B cell (primary cell): ENCODE results near the gene LRRK2. TPM values are rescaled to one million over a fixed set of nuclear protein-coding genes. Genes with fewer than 3 reads are reported as not detected.

Source experiments
- ATAC-seq: fragments of 200-7000 bp; cut with Tn5 transposase; one replicate; pipeline ENCODE4 v1.10.0; 2021; ENCODE audit warnings: low read depth, mild to moderate bottlenecking, moderate number of reproducible peaks, moderate library complexity
- CTCF ChIA-PET: fragments of 350-600 bp; sonication (Branson Sonifier 250); formaldehyde crosslinking; loops from one replicate; lab custom pipeline; 2021; ENCODE audit warnings: antibody characterized with exemption, inconsistent platforms; lab: Charles Lee
- POLR2A ChIA-PET: fragments of 350-600 bp; sonication (Branson Sonifier 250); formaldehyde crosslinking; loops from one replicate; lab custom pipeline; 2021; ENCODE audit warnings: antibody characterized with exemption; lab: Charles Lee
- DNase-seq: peaks from one replicate; pipeline ENCODE4 v3.0.0; 2013
- H2AFZ ChIP-seq: 2 replicates; pipeline ENCODE4 v1.6.1; 2012; ENCODE audit warnings: mild to moderate bottlenecking, low read depth, low read length; ENCODE audit not compliant: insufficient read depth, poor library complexity, severe bottlenecking
- H3K27ac ChIP-seq, 2 donors: 1 replicate in 1 of 2; 2 replicates in 1 of 2; pipeline ENCODE4 v1.5.1; 2012 to 2013; ENCODE audit warnings: low read length in 2 of 2, mild to moderate bottlenecking in 2 of 2, moderate library complexity in 1 of 2
- H3K27me3 ChIP-seq, 4 experiments: fragments of 200-600 bp in 1 of 4; sonication (generic) in 1 of 4; replicated peaks in 1 of 4; 1 replicate in 2 of 4; 2 replicates in 2 of 4; pipeline versions ENCODE4 v1.6.1 to v1.7.0; 2013 to 2016; ENCODE audit warnings: low read length in 3 of 4, mild to moderate bottlenecking in 2 of 4, mixed read lengths in 1 of 4, moderate library complexity in 1 of 4; ENCODE audit not compliant: insufficient read depth in 4 of 4, control insufficient read depth in 3 of 4; ENCODE audit errors: control extremely low read depth in 1 of 4
- H3K36me3 ChIP-seq, 2 experiments: replicated peaks in 1 of 2; 1 replicate in 1 of 2; 2 replicates in 1 of 2; pipeline versions ENCODE4 v1.6.1 to v1.7.1; 2013; ENCODE audit warnings: low read length in 1 of 2; ENCODE audit not compliant: insufficient read depth in 2 of 2, control insufficient read depth in 1 of 2; ENCODE audit errors: control extremely low read depth in 1 of 2, extremely low read depth in 1 of 2
- H3K4me1 ChIP-seq, 2 donors: fragments of 200-600 bp in 1 of 2; sonication (generic) in 1 of 2; 1 replicate in 1 of 2; 2 replicates in 1 of 2; pipeline versions ENCODE4 v1.5.1 to v1.6.1; 2013 to 2017; ENCODE audit warnings: low read length in 2 of 2; ENCODE audit not compliant: control insufficient read depth in 2 of 2, insufficient read depth in 2 of 2
- H3K4me2 ChIP-seq: replicated peaks from 2 replicates; pipeline ENCODE3; 2012; ENCODE audit warnings: mild to moderate bottlenecking, low read depth, low read length; ENCODE audit not compliant: poor library complexity, severe bottlenecking
- H3K4me3 ChIP-seq, 5 experiments: fragments of 200-600 bp in 1 of 5; sonication (generic) in 1 of 5; 1 replicate in 3 of 5; 2 replicates in 2 of 5; pipeline versions ENCODE4 v1.5.1 to v1.7.0; 2011 to 2016; ENCODE audit warnings: low read length in 4 of 5, mild to moderate bottlenecking in 4 of 5, low read depth in 2 of 5, control low read depth in 1 of 5, moderate library complexity in 1 of 5; ENCODE audit not compliant: insufficient read depth in 1 of 5; ENCODE audit errors: control extremely low read depth in 1 of 5, extremely low read depth in 1 of 5
- H3K79me2 ChIP-seq: fragments of 200-600 bp; sonication (generic); one replicate; pipeline ENCODE4 v1.6.0; 2016; ENCODE audit warnings: low read length; ENCODE audit not compliant: control insufficient read depth, insufficient read depth
- H3K9ac ChIP-seq: fragments of 200-600 bp; sonication (generic); 2 replicates; pipeline ENCODE4 v1.6.1; 2017; ENCODE audit warnings: mild to moderate bottlenecking, low read length, moderate library complexity
- H3K9me3 ChIP-seq, 3 donors: one replicate each; pipeline versions ENCODE4 v1.6.1 to v1.7.1; 2013; ENCODE audit warnings: low read length in 2 of 3; ENCODE audit not compliant: control insufficient read depth in 2 of 3, insufficient read depth in 1 of 3; ENCODE audit errors: control extremely low read depth in 1 of 3
- H4K20me1 ChIP-seq: 2 replicates; pipeline ENCODE4 v1.6.0; 2012; ENCODE audit warnings: mild to moderate bottlenecking, low read length; ENCODE audit not compliant: insufficient read depth, control insufficient read depth, poor library complexity, severe bottlenecking
- H3K27ac Mint-ChIP-seq: one replicate; pipeline ENCODE4 v1.8.0; 2021; ENCODE audit warnings: mixed read lengths
- H3K27me3 Mint-ChIP-seq: one replicate; pipeline ENCODE4 v1.8.0; 2021; ENCODE audit warnings: mixed read lengths
- H3K4me1 Mint-ChIP-seq: one replicate; pipeline ENCODE4 v1.8.0; 2021; ENCODE audit warnings: mixed read lengths
- H3K4me3 Mint-ChIP-seq: one replicate; pipeline ENCODE4 v1.8.0; 2021; ENCODE audit warnings: mixed read lengths
- H3K9me3 Mint-ChIP-seq: one replicate; pipeline ENCODE4 v1.8.0; 2022; ENCODE audit warnings: mixed read lengths; ENCODE audit not compliant: insufficient read depth
- CTCF ChIP-seq: fragments of 200-600 bp; IDR thresholded peaks from one replicate; pipeline ENCODE4 v1.8.0; 2022; ENCODE audit warnings: antibody characterized with exemption, mild to moderate bottlenecking
- EZH2 ChIP-seq: IDR thresholded peaks from 2 replicates; pipeline ENCODE4 v1.6.1; 2012; ENCODE audit warnings: borderline replicate concordance, low read depth, mild to moderate bottlenecking, moderate library complexity, low read length; ENCODE audit not compliant: insufficient read depth, poor library complexity, severe bottlenecking
- WGBS: methylation state at CpG from one replicate; pipeline ENCODE4 v1.1.5; 2013; ENCODE audit warnings: missing lambda C conversion rate; ENCODE audit not compliant: insufficient coverage; 5-methylcytosine and 5-hydroxymethylcytosine counted together
- intact Hi-C: fragments of 100-400 bp; cut with micrococcal nuclease; formaldehyde crosslinking; loops from one replicate; pipeline ENCODE4 v1.10.0; 2022
- polyA plus RNA-seq: library from polyadenylated mRNA; depleted of rRNA; stranded (reverse); fragments of >200 nt; gene quantifications from 2 replicates; pipeline ENCODE4 v1.2.3, GENCODE V29; 2012
- total RNA-seq, 2 donors: library from RNA; stranded (reverse); fragments of 120-200 nt in 1 of 2; gene quantifications; 1 replicate in 1 of 2; 2 replicates in 1 of 2; pipeline versions ENCODE4 v1.2.3 to v1.2.4, GENCODE V29; 2013 to 2022

LRRK2 gene
- total and polyA plus RNA-seq, 2 donors (not counting 1 experiment from before 2014, with no cell fraction given) = 14.1 to 60.2 TPM

- H3K27ac ChIP-seq = no peak overlapping the region
- no peak overlapping the region for H2AFZ ChIP-seq
- no peak overlapping the region for H3K9ac ChIP-seq
- Mint-ChIP-seq H3K27me3 (peaks cover 7% of the 10 kb centered on the region), H3K4me1 (no peaks in the 10 kb centered on the region), H3K9me3 (no peaks in the 10 kb centered on the region), H3K27ac (no peak overlapping the region), H3K4me3 (no peak overlapping the region)
- H3K4me1 ChIP-seq = no peaks in the 10 kb centered on the region
- TF ChIP-seq CTCF = no peak
- TF ChIP-seq EZH2 = no peak
- H3K9me3 ChIP-seq = no peaks in the 10 kb centered on the region
- H3K27me3 ChIP-seq = no peaks in the 10 kb centered on the region
- intact Hi-C loops = no loop called here
- no peak overlapping the region for H3K4me3 ChIP-seq
- no peaks in the 10 kb centered on the region for H3K36me3 ChIP-seq
- no peaks in the 10 kb centered on the region for H4K20me1 ChIP-seq
- ATAC-seq (no peak), DNase-seq (no peak)
- H3K79me2 ChIP-seq = no peaks in the 10 kb centered on the region
- ChIA-PET CTCF (no interaction called here), POLR2A (no interaction called here)
- WGBS = no CpG with 5 or more reads among the region's 3 CpGs
- H3K4me2 ChIP-seq = no peak overlapping the region
These were observed 174.9 kb downstream of the LRRK2 start for GRCh38 chr12:40399656-40400055.

- H3K4me3 Mint-ChIP-seq = no peak overlapping the region
- intact Hi-C loops = no loop called here
These were observed 180.6 kb downstream of the LRRK2 start for GRCh38 chr12:40405419-40405818.

More at GRCh38 chr12:40405419-40405818, 180.6 kb downstream of the LRRK2 start:
- POLR2A ChIA-PET = no interaction called here
- Mint-ChIP-seq H3K27ac (no peak overlapping the region), H3K27me3 (peaks cover 7% of the 10 kb centered on the region), H3K4me1 (no peaks in the 10 kb centered on the region), H3K9me3 (no peaks in the 10 kb centered on the region)
- H3K79me2 ChIP-seq = no peaks in the 10 kb centered on the region
- H3K9ac ChIP-seq = no peak overlapping the region
- ATAC-seq (no peak), DNase-seq (no peak)
- H3K4me2 ChIP-seq = no peak overlapping the region
- no peaks in the 10 kb centered on the region for H3K36me3 ChIP-seq
- H3K27ac ChIP-seq = no peak overlapping the region
- no peak overlapping the region for H3K4me3 ChIP-seq
- H3K27me3 ChIP-seq = no peaks in the 10 kb centered on the region
- no peaks in the 10 kb centered on the region for H3K4me1 ChIP-seq
- 79% methylated on average over 5 of the region's 8 CpGs for WGBS
- no peaks in the 10 kb centered on the region for H3K9me3 ChIP-seq
- TF ChIP-seq EZH2 (no peak), CTCF (no peak)
- CTCF ChIA-PET = no interaction called here
- no peaks in the 10 kb centered on the region for H4K20me1 ChIP-seq
- H2AFZ ChIP-seq = no peak overlapping the region

Other genes starting within 250 kb of the LRRK2 start
- gene SLC2A13, start 118.9 kb upstream of the LRRK2 start, total RNA-seq = 8.6 and 9.9 TPM in 2 replicates
- 1.2 and 2.1 TPM in 2 replicates for gene SLC2A13, start 118.9 kb upstream of the LRRK2 start, polyA plus RNA-seq